ENCODE measurements around the gene SLC39A11. TPM values are rescaled to one million over a fixed set of nuclear protein-coding genes. Genes with fewer than 3 reads are reported as not detected.

SLC39A11 gene
- total RNA-seq, 2 donors from 2014 or later: 18.1 to 20.1 TPM

GRCh38 chr17:72943826-72944689 lies 148.4 kb downstream of the SLC39A11 start:
- Histone ChIP-seq H3K9me3 (ENCODE audit: control insufficient read depth, low read length) (no peaks in the 10 kb centered on the region), H3K27me3 (ENCODE audit: control insufficient read depth, insufficient read depth, low read length, poor library complexity, severe bottlenecking) (no peaks in the 10 kb centered on the region), H3K36me3 (ENCODE audit: control insufficient read depth, insufficient read depth, low read length) (no peaks in the 10 kb centered on the region), H3K9ac (ENCODE audit: extremely low read depth, low read length, poor library complexity, severe bottlenecking) (no peak overlapping the region), H3K4me1 (ENCODE audit: control insufficient read depth, insufficient read depth, low read length) (no peaks in the 10 kb centered on the region), H3K27ac (ENCODE audit: low read depth, low read length) (peak overlapping the region; percentile 16), H3K4me3 (ENCODE audit: low read length) (no peak overlapping the region)
- H3K9me3 Mint-ChIP-seq: no peaks in the 10 kb centered on the region
- DNase-seq: no peak
- peaks cover 2% of the 10 kb centered on the region for H3K36me3 Mint-ChIP-seq (ENCODE audit: low read depth)
- WGBS, 2 experiments (ENCODE audit: insufficient coverage in 1 of 2, insufficient read length in 1 of 2): 87 to 93% methylated on average over 3 to 4 of the region's 4 CpGs
- no peak overlapping the region for H3K27ac Mint-ChIP-seq
- no peaks in the 10 kb centered on the region for H3K27me3 Mint-ChIP-seq (ENCODE audit: insufficient read depth)
- peaks cover 3% of the 10 kb centered on the region for H3K4me1 Mint-ChIP-seq
- no peak for TF ChIP-seq CTCF (conservative IDR thresholded peaks at IDR 0.05)
- no peak overlapping the region for H3K4me3 Mint-ChIP-seq

- TF ChIP-seq CTCF (conservative IDR thresholded peaks at IDR 0.05): no peak
- Histone ChIP-seq H3K36me3 (ENCODE audit: control insufficient read depth, insufficient read depth, low read length) (no peaks in the 10 kb centered on the region), H3K9me3 (ENCODE audit: control insufficient read depth, low read length) (no peaks in the 10 kb centered on the region), H3K27me3 (ENCODE audit: control insufficient read depth, insufficient read depth, low read length, poor library complexity, severe bottlenecking) (no peaks in the 10 kb centered on the region), H3K4me1 (ENCODE audit: control insufficient read depth, insufficient read depth, low read length) (no peaks in the 10 kb centered on the region), H3K9ac (ENCODE audit: extremely low read depth, low read length, poor library complexity, severe bottlenecking) (no peak overlapping the region), H3K4me3 (ENCODE audit: low read length) (no peak overlapping the region), H3K27ac (ENCODE audit: low read depth, low read length) (no peak overlapping the region)
- Mint-ChIP-seq H3K9me3 (no peaks in the 10 kb centered on the region), H3K27ac (no peak overlapping the region), H3K27me3 (ENCODE audit: insufficient read depth) (no peaks in the 10 kb centered on the region), H3K4me1 (peaks cover 7% of the 10 kb centered on the region), H3K36me3 (ENCODE audit: low read depth) (peaks cover 2% of the 10 kb centered on the region), H3K4me3 (no peak overlapping the region)
- no peak for DNase-seq
- WGBS, 2 experiments (ENCODE audit: insufficient coverage in 1 of 2, insufficient read length in 1 of 2): 94 to 97% methylated on average over 6 of the region's 6 CpGs
Observed at GRCh38 chr17:72942579-72942978, 149.9 kb downstream of the SLC39A11 start.

- Histone ChIP-seq H3K27me3 (ENCODE audit: control insufficient read depth, insufficient read depth, low read length, poor library complexity, severe bottlenecking) (no peaks in the 10 kb centered on the region), H3K4me3 (ENCODE audit: low read length) (no peak overlapping the region), H3K4me1 (ENCODE audit: control insufficient read depth, insufficient read depth, low read length) (no peaks in the 10 kb centered on the region), H3K9ac (ENCODE audit: extremely low read depth, low read length, poor library complexity, severe bottlenecking) (no peak overlapping the region), H3K36me3 (ENCODE audit: control insufficient read depth, insufficient read depth, low read length) (no peaks in the 10 kb centered on the region), H3K27ac (ENCODE audit: low read depth, low read length) (no peak overlapping the region), H3K9me3 (ENCODE audit: control insufficient read depth, low read length) (no peaks in the 10 kb centered on the region)
- Mint-ChIP-seq H3K27me3 (ENCODE audit: insufficient read depth) (no peaks in the 10 kb centered on the region), H3K4me3 (no peak overlapping the region), H3K36me3 (ENCODE audit: low read depth) (peaks cover 2% of the 10 kb centered on the region), H3K27ac (peak overlapping the region; percentile 71), H3K4me1 (peaks cover 8% of the 10 kb centered on the region), H3K9me3 (peaks cover 2% of the 10 kb centered on the region)
- no peak for DNase-seq
- TF ChIP-seq CTCF (conservative IDR thresholded peaks at IDR 0.05): no peak
- 97 to 98% methylated on average over 8 to 11 of the region's 11 CpGs for WGBS, 2 experiments (ENCODE audit: insufficient coverage in 1 of 2, insufficient read length in 1 of 2)
Observed at GRCh38 chr17:72940496-72940895, 152.0 kb downstream of the SLC39A11 start.
